ENCODE results near the gene FCRL3. TPM values are rescaled to one million over a fixed set of nuclear protein-coding genes. Genes with fewer than 3 reads are reported as not detected.

The FCRL3 gene
- total and polyA plus RNA-seq, 8 donors = 0.17 to 0.84 (median 0.53) TPM

DNA sequence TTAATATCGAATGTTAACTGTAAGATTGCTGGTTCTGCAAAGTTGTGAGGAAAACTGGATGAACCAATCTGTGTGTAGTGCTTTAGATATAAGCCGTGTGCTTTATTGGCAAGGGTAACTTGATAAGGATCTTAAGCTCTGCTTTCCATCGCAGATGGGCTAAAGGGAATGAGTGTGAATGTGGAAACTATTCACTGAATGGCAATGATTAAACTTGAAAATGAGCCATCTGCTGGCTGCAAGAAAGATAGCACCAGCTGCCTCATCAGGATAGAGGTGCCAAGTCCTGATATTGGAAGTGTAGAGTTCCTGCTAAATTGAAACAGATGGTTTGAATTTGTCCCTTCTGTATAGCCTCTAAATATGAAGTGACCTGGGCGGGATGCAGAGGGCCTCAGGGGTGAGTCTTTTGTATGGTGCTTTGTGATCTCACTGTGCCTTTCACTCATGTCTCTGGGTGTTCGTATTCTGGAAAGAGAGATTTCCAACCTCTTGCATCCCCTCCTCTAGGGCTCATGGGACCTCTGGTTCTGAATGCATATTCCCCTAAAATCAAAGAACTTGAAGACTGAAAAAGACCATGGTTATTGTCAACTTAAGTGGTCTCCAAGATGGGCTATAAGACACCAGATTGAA lies 9.2 kb downstream of the FCRL3 start:
- H3K27me3 ChIP-seq = no peaks in the 10 kb centered on the region
- intact Hi-C loops (cut with DNase I) = no loop called here
- H3K9me3 ChIP-seq = no peaks in the 10 kb centered on the region
- TF ChIP-seq, protein P1, sequence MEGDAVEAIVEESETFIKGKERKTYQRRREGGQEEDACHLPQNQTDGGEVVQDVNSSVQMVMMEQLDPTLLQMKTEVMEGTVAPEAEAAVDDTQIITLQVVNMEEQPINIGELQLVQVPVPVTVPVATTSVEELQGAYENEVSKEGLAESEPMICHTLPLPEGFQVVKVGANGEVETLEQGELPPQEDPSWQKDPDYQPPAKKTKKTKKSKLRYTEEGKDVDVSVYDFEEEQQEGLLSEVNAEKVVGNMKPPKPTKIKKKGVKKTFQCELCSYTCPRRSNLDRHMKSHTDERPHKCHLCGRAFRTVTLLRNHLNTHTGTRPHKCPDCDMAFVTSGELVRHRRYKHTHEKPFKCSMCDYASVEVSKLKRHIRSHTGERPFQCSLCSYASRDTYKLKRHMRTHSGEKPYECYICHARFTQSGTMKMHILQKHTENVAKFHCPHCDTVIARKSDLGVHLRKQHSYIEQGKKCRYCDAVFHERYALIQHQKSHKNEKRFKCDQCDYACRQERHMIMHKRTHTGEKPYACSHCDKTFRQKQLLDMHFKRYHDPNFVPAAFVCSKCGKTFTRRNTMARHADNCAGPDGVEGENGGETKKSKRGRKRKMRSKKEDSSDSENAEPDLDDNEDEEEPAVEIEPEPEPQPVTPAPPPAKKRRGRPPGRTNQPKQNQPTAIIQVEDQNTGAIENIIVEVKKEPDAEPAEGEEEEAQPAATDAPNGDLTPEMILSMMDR (IDR thresholded peaks at IDR 0.05) = peak; percentile 39 to 40
- H3K36me3 ChIP-seq = no peaks in the 10 kb centered on the region
- no peak overlapping the region for H3K4me3 ChIP-seq
- ATAC-seq (peak; percentile 57), DNase-seq (peak in 2 of 4 donors; percentile 6 to 16)
- H3K27ac ChIP-seq = no peak overlapping the region
- H3K4me1 ChIP-seq = no peaks in the 10 kb centered on the region

DNA sequence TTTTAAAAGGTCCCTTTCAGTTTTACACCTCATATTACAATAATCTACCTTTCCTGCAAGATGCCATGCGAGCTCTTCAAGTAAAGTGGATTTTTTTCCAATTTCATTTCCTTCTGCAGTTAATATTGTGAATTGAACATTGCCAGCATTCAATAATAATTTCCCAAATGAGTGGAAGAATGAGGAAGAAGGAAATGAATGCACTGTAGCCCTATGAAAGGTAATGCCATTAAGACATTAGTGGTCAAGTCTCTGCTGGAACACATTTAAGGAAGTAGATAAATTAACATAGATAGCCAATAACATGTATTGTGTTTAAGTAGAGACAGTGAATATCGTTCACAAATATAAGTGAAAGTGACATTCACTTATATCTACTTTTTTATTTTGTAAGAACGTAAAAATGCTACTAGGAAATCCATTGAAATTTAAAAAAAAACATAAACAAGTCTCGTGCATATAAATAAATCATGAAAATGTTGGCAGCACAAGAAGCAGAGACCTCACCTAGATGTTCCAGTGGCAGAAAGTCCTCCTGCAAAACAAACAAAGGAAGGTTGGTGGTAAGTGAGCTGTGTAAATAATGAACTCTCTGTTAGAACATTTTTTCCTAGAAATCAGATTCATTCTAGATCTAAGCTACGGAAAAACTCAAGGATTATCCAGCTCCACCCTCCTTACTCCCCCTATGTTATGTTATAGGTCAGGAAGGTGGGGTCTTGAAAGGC lies 17.7 kb downstream of the FCRL3 start:
- intact Hi-C loops (cut with DNase I) = no loop called here
- H3K4me3 ChIP-seq = no peak overlapping the region
- DNase-seq (no peak), ATAC-seq (peak; percentile 53)
- TF ChIP-seq, protein P1 (IDR thresholded peaks at IDR 0.05) = no peak
- H3K9me3 ChIP-seq = no peaks in the 10 kb centered on the region
- peaks cover 0 to 8% of the 10 kb centered on the region in 2 donors for H3K27me3 ChIP-seq
- no peaks in the 10 kb centered on the region for H3K4me1 ChIP-seq
- H3K27ac ChIP-seq = no peak overlapping the region
- no peaks in the 10 kb centered on the region for H3K36me3 ChIP-seq

DNA sequence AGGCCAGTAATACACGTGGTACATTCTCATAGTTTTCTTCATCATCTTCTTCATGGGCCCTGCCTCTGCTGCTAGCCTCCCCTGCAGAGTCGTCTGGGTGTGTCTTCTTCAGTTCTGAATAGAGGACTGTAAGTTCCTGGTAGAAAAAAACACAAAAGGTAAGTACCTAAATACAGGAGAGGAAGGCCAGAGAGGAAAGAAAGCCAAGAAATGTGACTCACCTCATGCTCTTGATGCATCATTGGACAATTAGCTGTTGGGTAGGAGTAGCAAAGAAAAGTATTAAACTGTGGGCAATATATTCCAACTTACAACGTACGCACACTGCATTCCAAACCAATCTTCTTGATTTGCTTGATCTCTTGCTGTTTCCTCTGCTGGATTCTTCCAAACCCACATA lies 21.8 kb downstream of the FCRL3 start:
- Histone ChIP-seq H3K4me1 (no peaks in the 10 kb centered on the region), H3K4me3 (no peak overlapping the region), H3K36me3 (no peaks in the 10 kb centered on the region), H3K27me3 (no peaks in the 10 kb centered on the region), H3K9me3 (peaks cover 0 to 2% of the 10 kb centered on the region in 2 donors), H3K27ac (no peak overlapping the region)
- no peak for ATAC-seq
- intact Hi-C loops (cut with DNase I) = no loop called here
- DNase-seq = no peak
- TF ChIP-seq, protein P1 (IDR thresholded peaks at IDR 0.05) = no peak

DNA sequence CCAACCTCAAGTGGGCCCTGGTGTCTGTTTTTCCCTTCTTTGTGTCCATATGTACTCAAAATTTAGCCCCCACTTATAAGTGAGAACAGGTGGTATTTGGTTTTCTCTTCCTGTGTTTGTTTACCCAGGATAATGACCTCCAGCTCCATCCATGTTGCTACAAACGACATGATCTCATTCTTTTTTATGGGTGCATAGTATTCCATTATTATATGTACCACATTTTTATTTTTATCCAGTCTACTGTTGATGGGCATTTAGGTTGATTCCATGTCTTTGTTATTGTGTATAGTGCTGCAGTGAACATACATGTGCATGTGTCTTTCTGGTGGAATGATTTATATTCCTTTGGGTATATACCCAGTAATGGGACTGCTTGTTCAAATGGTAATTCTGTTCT lies 27.6 kb downstream of the FCRL3 start:
- H3K4me3 ChIP-seq = no peak overlapping the region
- no peak overlapping the region for H3K27ac ChIP-seq
- H3K36me3 ChIP-seq = no peaks in the 10 kb centered on the region
- H3K4me1 ChIP-seq = no peaks in the 10 kb centered on the region
- intact Hi-C loops (cut with DNase I) = no loop called here
- DNase-seq (no peak), ATAC-seq (no peak)
- TF ChIP-seq, protein P1 (IDR thresholded peaks at IDR 0.05) = no peak
- peaks cover 0 to 32% of the 10 kb centered on the region in 2 donors for H3K9me3 ChIP-seq
- no peaks in the 10 kb centered on the region for H3K27me3 ChIP-seq

- Histone ChIP-seq H3K9me3 (peaks cover 0 to 32% of the 10 kb centered on the region in 2 donors), H3K27ac (no peak overlapping the region), H3K27me3 (no peaks in the 10 kb centered on the region), H3K36me3 (no peaks in the 10 kb centered on the region), H3K4me1 (no peaks in the 10 kb centered on the region), H3K4me3 (no peak overlapping the region)
- TF ChIP-seq, protein P1 (IDR thresholded peaks at IDR 0.05) = no peak
- DNase-seq = no peak
- intact Hi-C loops (cut with DNase I) = no loop called here
- no peak for ATAC-seq
These were observed 28.7 kb downstream of the FCRL3 start for GRCh38 chr1:157671895-157672294.

Measured in left lung (tissue), 10 donors.